ENCODE data around the gene FMNL2.

GRCh38 chr2:152541712-152542111 is 206.7 kb downstream of the FMNL2 start:
- TF ChIP-seq, protein P1, sequence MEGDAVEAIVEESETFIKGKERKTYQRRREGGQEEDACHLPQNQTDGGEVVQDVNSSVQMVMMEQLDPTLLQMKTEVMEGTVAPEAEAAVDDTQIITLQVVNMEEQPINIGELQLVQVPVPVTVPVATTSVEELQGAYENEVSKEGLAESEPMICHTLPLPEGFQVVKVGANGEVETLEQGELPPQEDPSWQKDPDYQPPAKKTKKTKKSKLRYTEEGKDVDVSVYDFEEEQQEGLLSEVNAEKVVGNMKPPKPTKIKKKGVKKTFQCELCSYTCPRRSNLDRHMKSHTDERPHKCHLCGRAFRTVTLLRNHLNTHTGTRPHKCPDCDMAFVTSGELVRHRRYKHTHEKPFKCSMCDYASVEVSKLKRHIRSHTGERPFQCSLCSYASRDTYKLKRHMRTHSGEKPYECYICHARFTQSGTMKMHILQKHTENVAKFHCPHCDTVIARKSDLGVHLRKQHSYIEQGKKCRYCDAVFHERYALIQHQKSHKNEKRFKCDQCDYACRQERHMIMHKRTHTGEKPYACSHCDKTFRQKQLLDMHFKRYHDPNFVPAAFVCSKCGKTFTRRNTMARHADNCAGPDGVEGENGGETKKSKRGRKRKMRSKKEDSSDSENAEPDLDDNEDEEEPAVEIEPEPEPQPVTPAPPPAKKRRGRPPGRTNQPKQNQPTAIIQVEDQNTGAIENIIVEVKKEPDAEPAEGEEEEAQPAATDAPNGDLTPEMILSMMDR (IDR thresholded peaks at IDR 0.05), result no peak
- TF ChIP-seq POLR2AphosphoS5 (IDR thresholded peaks at IDR 0.05), result no peak
- TF ChIP-seq POLR2A (IDR thresholded peaks at IDR 0.05; ENCODE audit: low read depth), result no peak
- TF ChIP-seq EP300 (IDR thresholded peaks at IDR 0.05), result no peak

Measured in esophagus muscularis mucosa (tissue), 4 donors.